ENCODE results near the gene RRP8. TPM values are rescaled to one million over a fixed set of nuclear protein-coding genes. Genes with fewer than 3 reads are reported as not detected.

Gene RRP8
- polyA plus RNA-seq, 1 donor from 2014 or later = 23.4 TPM

DNA sequence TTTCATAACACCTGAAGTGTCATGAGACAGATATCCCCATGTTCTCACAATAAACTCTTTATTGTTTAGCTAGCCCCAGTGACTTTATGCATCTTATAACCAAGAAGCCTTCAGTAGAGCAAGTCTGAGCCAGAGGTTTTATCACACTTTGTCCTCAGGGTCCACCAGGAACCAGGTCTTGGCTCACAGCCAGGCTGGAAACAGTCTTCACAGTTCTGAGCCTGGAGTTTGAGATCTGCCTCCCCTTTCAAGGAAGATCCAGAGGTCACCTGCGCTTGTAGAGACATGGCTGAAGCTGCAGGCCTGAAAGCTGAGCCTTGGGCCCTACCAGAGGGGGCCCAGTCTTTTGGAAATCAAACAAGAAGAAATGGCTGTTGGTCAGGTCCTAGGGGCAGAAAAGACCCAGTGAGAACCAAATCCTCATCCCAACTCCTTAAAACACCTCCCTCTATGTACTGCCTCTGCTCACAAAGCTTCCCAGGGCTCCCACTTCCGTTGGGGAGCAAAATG lies 3.5 kb downstream of the RRP8 start:
- H3K4me3 ChIP-seq (ENCODE audit: low read length) = no peak overlapping the region
- TF ChIP-seq TAF1 (IDR thresholded peaks at IDR 0.05; ENCODE audit: low read depth) (no peak), POLR2AphosphoS5 (IDR thresholded peaks at IDR 0.05) (no peak), REST (IDR thresholded peaks at IDR 0.05; ENCODE audit: borderline replicate concordance) (no peak), RAD21 (conservative IDR thresholded peaks at IDR 0.05) (no peak), EP300 (conservative IDR thresholded peaks at IDR 0.05; ENCODE audit: poor library complexity, severe bottlenecking) (no peak), CTCF (IDR thresholded peaks at IDR 0.05; ENCODE audit: poor library complexity, severe bottlenecking) (no peak), SMC3 (conservative IDR thresholded peaks at IDR 0.05; ENCODE audit: poor library complexity) (no peak), MXI1 (conservative IDR thresholded peaks at IDR 0.05; ENCODE audit: poor library complexity, severe bottlenecking) (no peak), EZH2 (IDR thresholded peaks at IDR 0.05; ENCODE audit: borderline replicate concordance, insufficient read depth, low read length, poor library complexity, severe bottlenecking) (no peak)
- no peaks in the 10 kb centered on the region for H4K20me1 ChIP-seq (ENCODE audit: insufficient read depth)
- no peak overlapping the region for H3K27ac ChIP-seq (ENCODE audit: low read length)
- no peak overlapping the region for H2AFZ ChIP-seq (ENCODE audit: low read depth, low read length)
- H3K27me3 ChIP-seq (ENCODE audit: insufficient read depth, low read depth, low read length) = no peaks in the 10 kb centered on the region
- H3K4me2 ChIP-seq (ENCODE audit: low read length) = no peak overlapping the region
- H3K9me3 ChIP-seq (ENCODE audit: low read length) = no peaks in the 10 kb centered on the region
- peaks cover 15% of the 10 kb centered on the region for H3K79me2 ChIP-seq (replicated peaks; ENCODE audit: insufficient read depth, low read length)
- H3K9me2 ChIP-seq (ENCODE audit: insufficient read depth, low read length) = no peaks in the 10 kb centered on the region
- H3K9ac ChIP-seq (ENCODE audit: low read length) = no peak overlapping the region
- H3K36me3 ChIP-seq (ENCODE audit: insufficient read depth, low read length) = peaks cover 3% of the 10 kb centered on the region
- peaks cover 5% of the 10 kb centered on the region for H3F3A ChIP-seq (ENCODE audit: insufficient read depth, low read length, poor library complexity, severe bottlenecking)

GRCh38 chr11:6599449-6599848 lies 4.0 kb downstream of the RRP8 start:
- Histone ChIP-seq H2AFZ (ENCODE audit: low read depth, low read length) (no peak overlapping the region), H3K9ac (ENCODE audit: low read length) (no peak overlapping the region), H3K4me3 (ENCODE audit: low read length) (no peak overlapping the region), H3K36me3 (ENCODE audit: insufficient read depth, low read length) (peaks cover 3% of the 10 kb centered on the region), H3K9me3 (ENCODE audit: low read length) (no peaks in the 10 kb centered on the region), H4K20me1 (ENCODE audit: insufficient read depth) (no peaks in the 10 kb centered on the region), H3K4me2 (ENCODE audit: low read length) (no peak overlapping the region), H3F3A (ENCODE audit: insufficient read depth, low read length, poor library complexity, severe bottlenecking) (peaks cover under 1% of the 10 kb centered on the region), H3K27ac (ENCODE audit: low read length) (no peak overlapping the region), H3K27me3 (ENCODE audit: insufficient read depth, low read depth, low read length) (no peaks in the 10 kb centered on the region), H3K9me2 (ENCODE audit: insufficient read depth, low read length) (no peaks in the 10 kb centered on the region), H3K79me2 (replicated peaks; ENCODE audit: insufficient read depth, low read length) (peaks cover 15% of the 10 kb centered on the region)
- TF ChIP-seq REST (IDR thresholded peaks at IDR 0.05; ENCODE audit: borderline replicate concordance) (no peak), EZH2 (IDR thresholded peaks at IDR 0.05; ENCODE audit: borderline replicate concordance, insufficient read depth, low read length, poor library complexity, severe bottlenecking) (no peak), SMC3 (conservative IDR thresholded peaks at IDR 0.05; ENCODE audit: poor library complexity) (no peak), MXI1 (conservative IDR thresholded peaks at IDR 0.05; ENCODE audit: poor library complexity, severe bottlenecking) (no peak), TAF1 (IDR thresholded peaks at IDR 0.05; ENCODE audit: low read depth) (no peak), POLR2AphosphoS5 (IDR thresholded peaks at IDR 0.05) (no peak), EP300 (conservative IDR thresholded peaks at IDR 0.05; ENCODE audit: poor library complexity, severe bottlenecking) (no peak), CTCF (IDR thresholded peaks at IDR 0.05; ENCODE audit: poor library complexity, severe bottlenecking) (no peak), RAD21 (conservative IDR thresholded peaks at IDR 0.05) (no peak)

Data from neural cell (in vitro differentiated cells).